OCI-LY7 (cell line): ENCODE data around the gene CNDP1.

Source experiments
- CTCF ChIP-seq: fragments of 200-600 bp; sonication (generic); conservative IDR thresholded peaks from 2 replicates; pipeline ENCODE4 v1.5.1; 2014; ENCODE audit warnings: mild to moderate bottlenecking, antibody characterized with exemption, low read length, moderate library complexity, mixed read lengths
- EZH2phosphoT487 ChIP-seq: fragments of 200-600 bp; sonication (generic); IDR thresholded peaks from 2 replicates; pipeline ENCODE4 v1.6.1; 2018; ENCODE audit warnings: low read depth, borderline replicate concordance, mild to moderate bottlenecking, mixed run types, antibody characterized with exemption, low read length, moderate library complexity, mixed read lengths

DNA sequence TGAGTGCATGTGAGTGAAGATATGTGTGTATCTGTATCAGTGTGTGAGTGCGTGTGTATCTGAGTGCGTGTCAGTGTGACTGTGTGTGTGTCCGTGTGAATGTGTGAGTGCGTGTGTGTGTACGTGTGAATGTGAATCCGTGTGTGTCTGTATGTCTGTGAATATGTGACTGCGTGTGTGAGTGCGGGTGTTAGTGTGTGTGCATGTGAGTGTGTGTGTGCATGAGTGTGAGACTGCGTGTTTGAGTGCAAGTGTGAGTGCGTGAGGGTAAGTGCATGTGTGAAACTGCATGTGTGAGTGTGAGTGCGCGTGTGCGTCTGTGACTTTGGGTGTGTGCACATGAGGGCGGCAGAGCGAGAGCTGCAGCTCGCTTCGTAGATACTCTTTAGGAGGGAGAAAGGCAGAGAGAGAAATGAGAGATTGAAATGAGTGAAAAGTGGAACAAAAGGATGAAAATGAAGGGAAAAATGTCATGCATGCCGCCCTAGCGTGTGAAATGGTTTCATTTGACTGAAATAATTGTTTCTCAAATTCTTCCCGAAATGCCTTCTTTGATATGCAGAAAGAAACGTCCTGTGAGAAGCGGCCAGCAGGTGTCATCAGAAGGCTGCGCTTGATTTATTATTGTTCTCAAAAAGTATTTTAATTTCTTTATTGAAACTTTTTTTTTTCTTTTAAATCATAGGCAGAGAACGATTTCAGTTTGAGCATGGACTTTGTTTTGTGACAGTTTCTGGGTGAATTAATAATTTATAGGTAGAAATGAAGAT lies 88.9 kb downstream of the CNDP1 start:
- TF ChIP-seq CTCF (peak; percentile 54), EZH2phosphoT487 (no peak)
